ENCODE data around the gene RRH.
A peak's percentile ranks its signal among the peaks of the same experiment; 100 is the strongest.
"Not testable (repeated sequence)": the region's sequence is repeated elsewhere in the genome, so short reads cannot be mapped to it uniquely, and the experiment has no call there.

RRH gene

GRCh38 chr4:109847896-109848442 is 20.2 kb downstream of the RRH start, which contains the start of gene LRIT3:
TSS of gene LRIT3 (plus strand) at chr4:109848107. CDS start at chr4:109848202, 95 bp downstream.
- DNase-seq, result no peak

- DNase-seq, result no peak
Observed at GRCh38 chr4:109848501-109848900, 20.7 kb downstream of the RRH start.

- no peak for DNase-seq
Observed at GRCh38 chr4:109850601-109851000, 22.8 kb downstream of the RRH start.

- not testable (repeated sequence) for DNase-seq
Observed at GRCh38 chr4:109859426-109860300, 31.9 kb downstream of the RRH start.

GRCh38 chr4:109861271-109861670 is 33.5 kb downstream of the RRH start:
- no peak for DNase-seq

- no peak for DNase-seq
Observed at GRCh38 chr4:109861916-109862511, 34.2 kb downstream of the RRH start.

- DNase-seq, result no peak
Observed at GRCh38 chr4:109864134-109864533, 36.4 kb downstream of the RRH start.

- DNase-seq, result no peak
Observed at GRCh38 chr4:109870061-109870460, 42.3 kb downstream of the RRH start.

GRCh38 chr4:109872065-109872464 is 44.3 kb downstream of the RRH start:
- DNase-seq, result no peak

- DNase-seq, result no peak
Observed at GRCh38 chr4:109872950-109873656, 45.3 kb downstream of the RRH start.

- no peak for DNase-seq
Observed at GRCh38 chr4:109873791-109874514, 46.2 kb downstream of the RRH start.

- no peak for DNase-seq
Observed at GRCh38 chr4:109875106-109875505, 47.3 kb downstream of the RRH start.

- not testable (repeated sequence) for DNase-seq
Observed at GRCh38 chr4:109875553-109875952, 47.8 kb downstream of the RRH start.

- DNase-seq, result no peak
Observed at GRCh38 chr4:109876634-109877265, 49.0 kb downstream of the RRH start.

GRCh38 chr4:109877400-109877799 is 49.6 kb downstream of the RRH start:
- no peak for DNase-seq

- no peak for DNase-seq
Observed at GRCh38 chr4:109878355-109878754, 50.6 kb downstream of the RRH start.

- peak; percentile 1 to 15 for DNase-seq
Observed at GRCh38 chr4:109879081-109879480, 51.3 kb downstream of the RRH start.

GRCh38 chr4:109879636-109880314 is 52.0 kb downstream of the RRH start:
- no peak for DNase-seq

GRCh38 chr4:109886303-109886702 is 58.5 kb downstream of the RRH start:
- DNase-seq, result no peak

GRCh38 chr4:109887071-109887470 is 59.3 kb downstream of the RRH start:
- DNase-seq, result no peak

- DNase-seq, result no peak
Observed at GRCh38 chr4:109890076-109890475, 62.3 kb downstream of the RRH start.

Data from SHP77 (cell line).